ENCODE measurements around the gene FGF9.

GRCh38 chr13:21636656-21637055, 34.2 kb upstream of the FGF9 start:
- no peak for TF ChIP-seq CTCF (IDR thresholded peaks at IDR 0.05)
- TF ChIP-seq EP300 (IDR thresholded peaks at IDR 0.05) = no peak

Data from suprapubic skin (tissue), 3 donors.